ENCODE results near the gene EIF2B5. TPM values are rescaled to one million over a fixed set of nuclear protein-coding genes. Genes with fewer than 3 reads are reported as not detected.
A peak's percentile ranks its signal among the peaks of the same experiment; 100 is the strongest.
"Not testable (repeated sequence)": the region's sequence is repeated elsewhere in the genome, so short reads cannot be mapped to it uniquely, and the experiment has no call there.

EIF2B5 gene
- 10 to 100 TPM; 23.3 to 26.4 TPM for total RNA-seq
- long read RNA-seq, donor 1, transcript EIF2B5-201 (16 exons, 2,656 nt): major isoform, 16 of 22 reads
- long read RNA-seq, donor 1, partial matches to known transcripts: 3 of 22 reads
- long read RNA-seq, donor 1, other reads (novel, unspliced or antisense): 2 of 22 reads
- long read RNA-seq, donor 2, transcript EIF2B5-201 (16 exons, 2,656 nt): major isoform, 32 of 38 reads
- long read RNA-seq, donor 2, partial matches to known transcripts: 5 of 38 reads
- long read RNA-seq, donor 2, other reads (novel, unspliced or antisense): 1 of 38 reads

DNA sequence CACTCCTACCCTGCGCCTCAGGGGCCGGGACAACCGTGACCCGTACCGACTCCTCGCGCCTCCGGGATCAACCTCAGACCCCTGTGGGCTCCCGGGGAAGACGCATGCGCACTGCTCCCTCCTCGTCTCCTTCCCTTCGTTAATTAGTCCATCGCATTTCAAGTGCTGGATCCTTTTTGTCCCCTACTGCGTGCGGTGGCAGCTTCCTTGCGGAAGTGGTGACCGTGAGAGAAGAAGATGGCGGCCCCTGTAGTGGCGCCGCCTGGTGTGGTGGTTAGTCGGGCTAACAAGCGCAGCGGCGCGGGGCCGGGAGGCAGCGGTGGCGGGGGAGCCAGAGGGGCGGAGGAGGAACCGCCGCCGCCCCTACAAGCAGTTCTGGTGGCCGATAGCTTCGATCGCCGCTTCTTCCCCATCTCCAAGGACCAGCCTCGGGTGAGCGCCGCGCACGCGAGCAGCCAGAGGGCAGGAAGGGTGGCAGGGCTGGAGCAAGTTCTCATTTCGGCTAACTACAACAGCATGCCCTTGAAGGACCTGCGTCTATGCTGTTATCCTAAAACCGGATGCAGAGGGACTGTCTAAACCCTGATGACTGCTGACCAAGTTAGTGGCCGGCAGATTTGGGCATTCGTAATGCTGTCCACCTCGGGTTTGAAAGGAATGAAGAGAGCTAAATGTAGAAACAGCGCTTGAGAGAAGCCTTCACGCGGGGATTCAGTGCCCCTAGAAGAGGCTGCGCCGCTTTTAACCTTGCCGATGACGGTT is at the start of gene EIF2B5:
EIF2B5 (plus strand) TSS at position 210 of the 762 bp plus-strand sequence; CDS start at position 238, 28 bp downstream.
- intact Hi-C loops (cut with DNase I): loop anchor here in 1 of 2 donors (10.0 kb wide), 2 partner anchors 49 to 109 kb away; partner anchors contain the start of genes ABCF3, ALG3 and EEF1AKMT4

DNA sequence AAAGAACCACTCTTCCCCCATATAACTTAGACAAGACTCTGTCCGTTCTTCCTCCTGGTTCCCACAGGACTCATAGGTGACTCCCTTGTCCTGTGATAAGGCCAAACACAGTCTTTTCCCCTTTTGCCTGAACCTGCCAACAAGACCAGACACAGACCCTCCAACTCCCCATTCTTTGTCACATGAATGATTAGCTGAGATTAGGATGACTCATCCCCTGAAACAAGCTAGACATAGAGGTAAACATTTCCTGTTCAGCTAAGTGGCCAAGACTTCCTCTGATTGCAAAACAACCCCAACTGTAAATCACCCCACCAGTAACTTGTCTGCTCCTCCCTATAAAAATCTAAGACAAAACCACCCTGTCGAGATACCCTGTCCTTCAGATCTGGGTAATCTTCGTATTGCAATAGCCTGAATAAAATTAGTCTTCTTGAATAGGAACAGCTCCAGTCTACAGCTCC is 49.7 kb upstream of the EIF2B5 start:
- no peak for DNase-seq (ENCODE audit: low spot score)
- intact Hi-C loops (cut with DNase I): no loop called here

More for the DNA sequence above, at the start of gene EIF2B5:
- DNase-seq (ENCODE audit: low spot score): peak; percentile 96

DNA sequence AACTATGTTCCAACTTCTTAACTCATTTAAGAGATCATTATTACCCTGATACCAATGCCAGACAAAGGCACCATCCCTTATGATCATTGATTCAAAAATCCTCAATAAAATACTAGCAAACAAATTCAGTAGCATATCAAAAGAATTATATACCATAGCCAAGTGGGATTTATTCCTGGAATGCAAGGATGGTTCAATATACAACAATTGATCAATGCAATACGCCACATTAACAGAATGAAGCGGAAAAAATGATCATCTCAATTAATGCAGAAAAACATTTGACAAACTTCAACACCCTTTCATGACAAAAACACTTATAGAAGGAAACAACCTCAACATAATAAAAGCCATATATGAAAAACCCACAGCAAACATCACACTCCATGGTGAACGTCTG is 43.0 kb upstream of the EIF2B5 start:
- intact Hi-C loops (cut with DNase I): no loop called here
- no peak for DNase-seq (ENCODE audit: low spot score)

DNA sequence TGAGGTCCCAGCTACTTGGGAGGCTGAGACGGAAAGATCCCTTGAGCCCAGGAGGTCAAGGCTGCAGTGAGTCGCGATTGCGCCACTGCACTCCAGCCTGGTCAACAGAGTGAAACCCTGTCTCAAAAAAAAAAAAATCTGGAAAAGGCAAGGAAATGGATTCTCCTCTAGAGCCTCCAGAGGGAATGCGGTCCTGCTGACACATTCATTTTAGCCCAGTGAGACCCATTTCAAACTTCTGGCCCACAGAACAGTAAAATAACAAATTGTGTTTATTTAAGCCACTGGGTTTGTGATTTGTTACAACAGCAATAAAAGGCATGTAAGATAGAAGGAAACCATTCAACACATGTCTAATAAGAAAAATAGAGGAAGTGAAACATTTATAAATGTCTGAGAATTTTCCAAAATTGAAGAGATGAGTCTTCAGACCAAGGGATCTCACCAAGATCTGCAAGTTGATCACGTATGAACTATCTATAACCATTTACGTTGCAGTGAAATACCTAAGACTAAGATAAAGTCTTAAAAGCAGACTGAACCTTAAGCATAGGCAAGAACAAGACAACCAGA is 38.3 kb upstream of the EIF2B5 start, which contains the start of gene HTR3E:
HTR3E (plus strand) TSS at position 254 of the 573 bp plus-strand sequence. CDS start 466 bp downstream, outside the sequence.
- intact Hi-C loops (cut with DNase I): no loop called here

DNA sequence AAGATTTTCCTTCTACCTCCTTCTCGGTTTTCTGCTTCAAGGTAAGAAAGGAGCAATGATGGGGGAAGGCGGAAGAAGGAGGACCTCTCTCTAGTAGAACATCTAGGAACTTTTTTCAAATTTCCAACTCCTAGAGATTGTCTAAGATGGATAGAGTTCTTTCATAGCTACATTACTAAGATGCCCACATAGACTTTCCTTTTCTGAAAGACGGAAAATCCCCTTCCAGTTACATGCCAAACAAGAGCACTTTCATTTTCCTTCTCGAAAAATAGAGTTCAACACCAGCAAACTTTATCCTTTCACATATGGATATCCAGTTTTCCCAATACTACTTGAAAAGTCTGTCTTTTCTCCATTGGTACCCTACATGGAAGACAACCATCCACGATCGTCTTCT is 37.6 kb upstream of the EIF2B5 start:
- DNase-seq (ENCODE audit: low spot score): no peak
- intact Hi-C loops (cut with DNase I): no loop called here

More for the DNA sequence above, 38.3 kb upstream of the EIF2B5 start, which contains the start of gene HTR3E:
- no peak for DNase-seq (ENCODE audit: low spot score)

DNA sequence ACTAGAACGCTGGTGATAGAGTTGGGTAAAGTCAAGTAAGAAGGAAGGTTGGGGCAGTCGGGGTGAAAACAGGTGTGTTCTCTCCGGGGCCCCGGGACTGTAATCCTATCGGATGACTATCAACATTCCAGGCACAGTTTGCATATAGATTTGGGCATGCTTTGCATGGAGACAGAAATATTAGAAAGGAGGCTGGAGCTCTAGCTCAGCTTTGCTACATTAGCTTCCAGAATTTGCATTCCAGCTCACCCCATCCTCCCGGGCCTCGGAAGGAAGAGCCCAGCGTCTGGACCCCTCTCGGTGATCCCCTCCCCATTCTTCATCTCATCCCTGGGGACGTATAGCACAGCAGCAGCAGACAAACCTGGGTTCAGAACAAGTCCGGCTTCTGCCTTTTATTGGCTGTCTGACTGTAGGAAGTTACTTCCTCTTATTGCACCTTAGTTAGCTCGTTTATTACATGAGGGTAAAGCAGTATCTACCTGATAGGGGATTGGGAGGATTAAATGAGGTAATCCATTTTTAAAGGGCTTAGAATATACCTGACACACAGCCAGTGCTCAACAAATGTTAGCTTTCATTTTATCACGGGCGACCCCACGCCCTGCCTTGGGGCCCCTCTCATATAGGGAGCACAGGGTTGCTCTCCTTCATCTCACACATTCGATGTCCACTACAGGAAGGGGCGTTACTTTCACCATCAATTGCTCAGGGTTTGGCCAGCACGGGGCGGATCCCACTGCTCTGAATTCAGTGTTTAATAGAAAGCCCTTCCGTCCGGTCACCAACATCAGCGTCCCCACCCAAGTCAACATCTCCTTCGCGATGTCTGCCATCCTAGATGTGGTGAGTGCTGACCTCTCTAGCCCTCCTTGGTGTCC is 35.1 kb upstream of the EIF2B5 start:
- intact Hi-C loops (cut with DNase I): no loop called here
- no peak for DNase-seq (ENCODE audit: low spot score)

DNA sequence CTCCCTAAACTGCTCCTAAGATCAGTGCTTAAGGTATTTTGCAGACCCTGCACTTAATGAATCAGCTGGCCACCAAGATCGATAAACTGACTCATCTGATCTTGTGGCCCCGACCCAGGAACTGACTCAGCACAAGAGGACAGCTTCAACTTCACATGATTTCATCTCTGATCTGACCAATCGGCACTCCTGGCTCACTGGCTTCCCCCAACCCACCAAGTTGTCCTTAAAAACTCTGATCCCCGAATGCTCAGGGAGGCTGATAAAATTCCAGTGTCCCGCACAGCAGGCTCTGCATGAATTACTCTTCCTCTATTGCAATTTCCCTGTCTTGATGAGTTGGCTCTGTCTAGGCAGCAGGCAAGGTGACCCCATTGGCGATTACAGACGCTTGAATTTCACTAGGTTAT is 24.8 kb upstream of the EIF2B5 start:
- no peak for DNase-seq (ENCODE audit: low spot score)
- intact Hi-C loops (cut with DNase I): no loop called here

DNA sequence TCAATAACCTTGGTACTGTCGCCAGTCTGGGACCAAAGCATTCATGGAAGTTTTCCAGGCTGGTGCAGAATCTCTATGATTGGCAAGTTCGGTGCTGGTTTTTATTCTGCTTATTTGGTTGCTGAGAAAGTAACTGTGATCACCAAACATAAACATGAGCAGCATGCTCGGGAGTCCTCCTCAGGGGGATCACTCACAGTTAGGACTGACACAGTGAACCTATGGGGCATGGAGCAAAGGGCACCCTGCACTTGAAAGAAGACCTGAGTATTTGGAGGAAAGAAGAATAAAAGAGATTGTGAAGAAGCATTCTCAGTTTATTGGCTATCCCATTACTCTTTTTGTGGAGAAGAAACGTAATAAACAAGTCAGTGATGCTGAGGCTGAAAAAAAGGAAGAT is 19.1 kb upstream of the EIF2B5 start:
- intact Hi-C loops (cut with DNase I): no loop called here
- no peak for DNase-seq (ENCODE audit: low spot score)

DNA sequence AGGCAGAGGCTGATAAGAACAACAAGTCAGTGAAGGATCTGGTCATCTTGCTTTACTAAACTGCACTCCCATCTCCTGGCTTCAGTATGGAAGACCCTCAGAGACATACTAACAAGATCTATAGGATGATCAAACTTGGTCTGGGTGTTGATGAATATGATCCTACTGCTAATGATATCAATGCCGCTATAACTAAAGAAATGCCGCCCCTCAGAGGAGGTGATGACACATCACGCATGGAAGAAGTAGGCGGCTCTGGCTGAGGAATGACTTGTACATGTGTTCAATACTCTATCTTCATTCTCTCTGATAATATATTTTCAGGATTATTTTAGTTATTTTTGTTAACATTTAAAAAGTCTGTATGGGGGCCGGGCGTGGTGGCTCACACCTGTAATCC is 17.5 kb upstream of the EIF2B5 start:
- intact Hi-C loops (cut with DNase I): no loop called here
- DNase-seq (ENCODE audit: low spot score): no peak

DNA sequence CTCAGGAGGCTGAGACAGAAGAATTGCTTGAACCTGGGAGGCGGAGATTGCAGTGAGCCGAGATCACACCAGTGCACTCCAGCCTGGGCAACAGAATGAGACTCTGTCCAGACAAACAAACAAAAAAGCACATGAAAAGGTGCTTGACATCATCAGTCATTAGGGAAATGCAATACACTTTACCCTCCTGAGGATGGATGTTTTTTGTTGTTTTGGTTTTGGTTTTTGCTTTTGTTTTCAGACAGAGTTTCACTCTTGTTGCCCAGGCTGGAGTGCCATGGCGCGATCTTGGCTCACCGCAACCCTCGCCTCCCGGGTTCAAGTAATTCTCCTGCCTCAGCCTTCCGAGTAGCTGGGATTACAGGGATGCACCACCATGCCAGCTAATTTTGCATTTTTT is 14.1 kb upstream of the EIF2B5 start:
- intact Hi-C loops (cut with DNase I); DNase-seq (ENCODE audit: low spot score): not testable (repeated sequence)

DNA sequence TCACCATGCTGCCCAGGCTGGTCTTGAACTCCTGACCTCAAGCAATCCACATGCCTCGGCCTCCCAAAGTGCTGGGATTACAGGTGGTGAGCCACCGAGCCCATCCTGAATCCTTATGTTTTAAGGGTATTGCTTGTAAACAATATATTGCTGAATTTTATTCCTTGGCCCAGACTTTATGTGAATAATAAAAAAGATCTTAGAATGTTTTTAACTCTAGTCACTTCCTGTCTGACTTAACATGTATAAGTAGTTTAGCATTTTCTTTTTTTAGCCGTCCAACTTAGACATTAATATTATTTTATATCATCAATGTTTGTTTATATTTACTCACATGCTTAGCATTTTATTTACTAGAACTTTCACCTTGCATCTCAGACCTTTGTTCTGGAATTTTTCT is 9.2 kb upstream of the EIF2B5 start:
- intact Hi-C loops (cut with DNase I): no loop called here
- no peak for DNase-seq (ENCODE audit: low spot score)

DNA sequence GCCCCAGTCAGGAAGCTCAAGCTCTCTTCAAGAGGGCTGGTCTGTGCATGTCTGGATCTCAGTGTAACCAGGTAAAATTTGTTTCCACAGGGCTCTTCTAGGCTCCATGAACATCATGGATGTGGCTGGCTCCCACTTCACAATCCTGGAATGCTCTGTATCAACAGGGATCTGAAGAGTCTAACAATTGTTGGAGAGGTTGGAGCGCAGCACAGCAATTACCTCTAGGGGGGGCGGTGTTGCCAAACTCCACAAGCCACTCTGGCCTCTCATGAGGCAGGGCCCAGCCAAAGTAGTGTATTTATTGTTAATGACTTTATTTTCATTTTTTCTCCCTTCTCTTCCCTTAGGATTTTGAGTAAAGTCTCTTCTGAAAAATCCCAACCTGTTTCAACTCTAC is 6.1 kb upstream of the EIF2B5 start:
- DNase-seq (ENCODE audit: low spot score): no peak

DNA sequence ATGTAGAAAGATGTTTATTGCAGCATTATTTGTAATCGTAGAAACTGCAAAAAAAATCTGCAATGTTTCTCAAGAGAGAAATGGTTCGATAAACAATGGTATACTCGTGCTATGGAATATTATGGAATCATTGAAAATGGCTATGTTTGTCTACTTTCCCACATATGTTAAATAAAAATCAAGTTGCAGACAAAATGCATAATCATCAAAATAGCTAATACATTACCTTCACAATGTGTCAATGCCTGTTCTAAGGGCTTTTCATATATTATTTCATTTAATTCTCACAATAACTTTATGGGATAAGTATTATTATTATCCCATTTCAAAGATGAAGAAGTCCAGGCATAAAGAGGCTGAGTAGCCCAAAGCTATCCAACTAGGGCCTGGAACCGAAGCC is 2.2 kb upstream of the EIF2B5 start:
- intact Hi-C loops (cut with DNase I): loop anchor here in 1 of 2 donors (10.0 kb wide), 2 partner anchors 52 to 112 kb away; partner anchors contain the start of genes ABCF3, ALG3 and EEF1AKMT4
- DNase-seq (ENCODE audit: low spot score): no peak

More for the DNA sequence above, 6.1 kb upstream of the EIF2B5 start:
- intact Hi-C loops (cut with DNase I): no loop called here

DNA sequence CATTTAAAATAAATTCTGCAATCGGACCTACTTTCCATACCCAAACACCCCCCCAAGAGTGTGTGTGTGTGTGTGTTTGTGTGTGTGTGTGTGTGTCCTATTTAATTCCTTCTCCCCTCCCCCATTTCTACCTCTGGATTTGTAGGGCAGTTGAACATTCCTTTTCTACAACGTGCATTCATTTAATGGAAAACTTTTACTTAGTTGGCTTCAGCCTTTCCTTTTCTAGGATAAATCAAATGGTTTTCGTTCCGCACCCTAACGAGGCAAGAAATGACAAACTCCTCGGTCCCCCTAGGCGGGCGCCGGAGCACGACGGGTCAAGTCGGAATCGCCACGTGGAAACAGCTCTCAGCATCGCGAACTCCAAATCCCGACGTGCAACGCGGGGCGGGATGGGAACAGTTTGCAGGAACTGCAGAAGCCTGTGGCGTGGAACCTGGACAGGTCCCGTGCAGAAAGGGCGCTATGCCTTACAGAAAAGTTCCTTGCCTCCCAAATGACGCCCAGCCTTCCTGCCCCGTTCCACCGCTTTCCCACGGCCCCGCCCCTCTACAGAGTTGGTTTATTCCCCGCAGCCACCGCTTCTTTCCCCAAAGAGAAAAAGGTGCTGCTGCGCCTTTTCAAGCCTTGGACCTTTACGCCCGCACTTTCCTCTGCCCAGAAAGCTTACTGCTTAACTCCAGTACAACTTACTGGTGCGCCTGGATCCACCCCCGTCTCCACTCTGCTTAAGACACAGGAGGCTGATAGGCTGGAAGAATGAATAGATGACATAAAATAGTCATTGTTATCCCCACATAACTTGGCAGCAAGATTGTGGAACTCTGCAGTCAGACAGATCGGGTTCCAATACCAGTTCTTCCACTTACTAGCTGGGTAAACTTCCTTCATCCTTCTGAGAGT is 1.1 kb upstream of the EIF2B5 start:
- intact Hi-C loops (cut with DNase I): loop anchor here in 1 of 2 donors (10.0 kb wide), 2 partner anchors 51 to 111 kb away; partner anchors contain the start of genes ABCF3, ALG3 and EEF1AKMT4
- DNase-seq (ENCODE audit: low spot score): peak; percentile 95

DNA sequence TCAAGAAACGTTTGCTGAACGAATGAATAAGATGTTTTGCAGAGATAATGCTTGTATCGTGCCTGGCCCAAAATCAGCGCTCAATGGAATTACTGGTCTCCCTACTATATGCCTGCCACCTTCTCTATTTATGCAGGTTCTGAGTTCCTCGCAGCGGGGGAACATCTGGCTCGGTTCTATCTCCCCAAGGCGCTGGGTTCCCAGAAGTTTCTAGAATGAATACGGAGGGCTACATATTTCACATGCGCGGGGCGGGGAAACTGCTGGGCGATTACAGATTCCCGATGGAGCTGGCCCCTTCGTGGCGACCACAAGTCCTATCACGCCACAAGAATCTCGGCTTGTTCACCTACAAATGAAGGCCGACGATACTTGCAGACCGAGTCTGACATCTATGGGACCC is 411 bp upstream of the EIF2B5 start:
- intact Hi-C loops (cut with DNase I): loop anchor here in 1 of 2 donors (10.0 kb wide), 2 partner anchors 50 to 110 kb away; partner anchors contain the start of genes ABCF3, ALG3 and EEF1AKMT4
- no peak for DNase-seq (ENCODE audit: low spot score)

DNA sequence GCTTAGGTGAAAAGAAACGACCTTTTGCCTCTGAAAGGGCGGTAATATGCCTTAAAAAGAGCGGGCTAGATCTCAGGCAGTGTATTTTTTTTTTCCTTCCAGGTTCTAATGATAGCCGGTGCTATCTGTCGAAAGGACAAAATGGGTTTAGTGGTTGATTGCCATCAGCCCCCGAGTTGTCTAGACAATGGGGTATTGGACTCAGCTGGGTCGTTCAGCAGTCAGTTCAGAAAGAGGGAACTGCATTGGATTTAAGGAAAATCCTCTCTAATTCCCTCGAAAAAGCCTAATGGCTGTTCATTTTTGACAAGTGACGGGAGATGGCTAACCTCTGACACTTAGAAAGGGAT is 728 bp downstream of the EIF2B5 start:
- intact Hi-C loops (cut with DNase I): loop anchor here (1.0 to 10.0 kb wide), 3 partner anchors 47 to 109 kb away; partner anchors contain the start of genes ABCF3 (in 1 of the 2), ALG3 (in 1 of the 2) and EEF1AKMT4 (in 1 of the 2)
- no peak for DNase-seq (ENCODE audit: low spot score)

DNA sequence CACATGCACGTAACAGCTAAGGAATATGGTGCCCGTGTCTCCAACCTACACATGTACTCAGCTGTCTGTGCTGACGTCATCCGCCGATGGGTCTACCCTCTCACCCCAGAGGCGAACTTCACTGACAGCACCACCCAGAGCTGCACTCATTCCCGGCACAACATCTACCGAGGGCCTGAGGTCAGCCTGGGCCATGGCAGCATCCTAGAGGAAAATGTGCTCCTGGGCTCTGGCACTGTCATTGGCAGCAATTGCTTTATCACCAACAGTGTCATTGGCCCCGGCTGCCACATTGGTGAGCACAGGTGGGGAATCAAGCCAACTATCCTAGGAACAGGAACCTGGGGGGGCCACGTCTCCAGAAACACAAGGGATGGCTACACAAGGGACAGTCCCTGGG is 5.3 kb downstream of the EIF2B5 start:
- intact Hi-C loops (cut with DNase I): loop anchor here in 1 of 2 donors (10.0 kb wide), 1 partner anchor 104 kb away; the partner anchor contains the start of genes ALG3 and EEF1AKMT4
- no peak for DNase-seq (ENCODE audit: low spot score)

All from posterior vena cava (tissue), 2 donors.